GM12878 (cell line): ENCODE measurements around the gene SH3BP1.

Experiments
- BCL3 ChIP-seq: IDR thresholded peaks from 2 replicates; pipeline ENCODE4 v1.6.1; 2011; ENCODE audit warnings: borderline replicate concordance, low read depth, mild to moderate bottlenecking, moderate library complexity, low read length; ENCODE audit not compliant: insufficient read depth, poor library complexity, severe bottlenecking
- CHD4 ChIP-seq: fragments of 200-600 bp; sonication (generic); IDR thresholded peaks from 2 replicates; pipeline ENCODE4 v1.6.1; 2016; ENCODE audit warnings: mild to moderate bottlenecking
- CREB1 ChIP-seq: IDR thresholded peaks from 2 replicates; pipeline ENCODE4 v1.6.1; 2012; ENCODE audit warnings: low read depth, mild to moderate bottlenecking, inconsistent platforms
- CTCF ChIP-seq, 3 experiments: IDR thresholded peaks in 2 of 3; conservative IDR thresholded peaks in 1 of 3; 2 replicates each; pipeline ENCODE4 v1.5.1; 2011; ENCODE audit warnings: low read depth in 3 of 3, low read length in 3 of 3, mild to moderate bottlenecking in 3 of 3, control low read depth in 2 of 3, moderate library complexity in 2 of 3, inconsistent platforms in 1 of 3, mixed read lengths in 1 of 3; ENCODE audit not compliant: control insufficient read depth in 2 of 3, insufficient read depth in 1 of 3; ENCODE audit errors: extremely low read depth in 1 of 3
- EP300 ChIP-seq, 2 experiments: fragments of 150-350 bp in 1 of 2; IDR thresholded peaks; 2 replicates each; pipeline ENCODE4 v1.6.1; 2011 to 2012; ENCODE audit warnings: low read depth in 2 of 2, low read length in 2 of 2, borderline replicate concordance in 1 of 2, improper control_type of control experiment in 1 of 2, inconsistent platforms in 1 of 2; ENCODE audit not compliant: control insufficient read depth in 1 of 2
- ETV6 ChIP-seq, 2 experiments: fragments of 450-650 bp in 1 of 2; IDR thresholded peaks in 1 of 2; conservative IDR thresholded peaks in 1 of 2; 2 replicates each; pipeline ENCODE4 v1.6.1; 2014; ENCODE audit warnings: antibody characterized with exemption in 1 of 2, borderline replicate concordance in 1 of 2, low read depth in 1 of 2, mild to moderate bottlenecking in 1 of 2, moderate library complexity in 1 of 2
- FOS ChIP-seq: IDR thresholded peaks from 3 replicates; pipeline ENCODE4 v1.6.1; 2011; ENCODE audit warnings: borderline replicate concordance; ENCODE audit not compliant: insufficient read length; ENCODE audit errors: extremely low read depth
- GABPA ChIP-seq: IDR thresholded peaks from 2 replicates; pipeline ENCODE4 v1.6.1; 2014; ENCODE audit warnings: antibody characterized with exemption, low read depth, mild to moderate bottlenecking, inconsistent platforms
- MEF2A ChIP-seq: IDR thresholded peaks from 2 replicates; pipeline ENCODE4 v1.6.1; 2011; ENCODE audit warnings: low read depth, mild to moderate bottlenecking, low read length, moderate library complexity; ENCODE audit not compliant: insufficient read depth
- POLR2A ChIP-seq: IDR thresholded peaks from 2 replicates; pipeline ENCODE4 v1.6.1; 2011; ENCODE audit warnings: low read depth, mild to moderate bottlenecking, low read length
- RCOR1 ChIP-seq: conservative IDR thresholded peaks from 2 replicates; pipeline ENCODE4 v1.6.1; 2012; ENCODE audit warnings: low read depth, low read length, improper control_type of control experiment
- SIN3A ChIP-seq: IDR thresholded peaks from 2 replicates; pipeline ENCODE4 v1.6.1; 2012; ENCODE audit warnings: low read depth, low read length, improper control_type of control experiment
- YY1 ChIP-seq: IDR thresholded peaks from 2 replicates; pipeline ENCODE4 v1.6.1; 2011; ENCODE audit warnings: low read depth, mild to moderate bottlenecking, low read length
- ZNF217 ChIP-seq: fragments of 450-650 bp; IDR thresholded peaks from 2 replicates; pipeline ENCODE4 v1.6.1; 2017; ENCODE audit warnings: antibody characterized with exemption, mild to moderate bottlenecking

GRCh38 chr22:37639771-37640590 lies 512 bp downstream of the SH3BP1 start:
- TF ChIP-seq CTCF (IDR thresholded peaks at IDR 0.05 in 2 of 3, conservative IDR thresholded peaks at IDR 0.05 in 1 of 3; ENCODE audit: control insufficient read depth in 2 of 3, extremely low read depth in 1 of 3, insufficient read depth in 1 of 3, low read depth in 3 of 3, low read length in 3 of 3): no peak
- no peak for TF ChIP-seq ZNF217
- no peak for TF ChIP-seq CREB1
- TF ChIP-seq RCOR1: no peak
- TF ChIP-seq CHD4: no peak
- TF ChIP-seq BCL3: no peak
- TF ChIP-seq EP300 (IDR thresholded peaks at IDR 0.05; ENCODE audit: borderline replicate concordance in 1 of 2, control insufficient read depth in 1 of 2, low read depth in 2 of 2, low read length in 2 of 2): no peak
- no peak for TF ChIP-seq SIN3A
- TF ChIP-seq FOS: no peak
- TF ChIP-seq YY1: no peak
- TF ChIP-seq MEF2A: no peak
- TF ChIP-seq POLR2A: no peak
- TF ChIP-seq GABPA: no peak
- no peak for TF ChIP-seq ETV6 (conservative IDR thresholded peaks at IDR 0.05 in 1 of 2, IDR thresholded peaks at IDR 0.05 in 1 of 2; ENCODE audit: borderline replicate concordance in 1 of 2, low read depth in 1 of 2)
